GM12801 (cell line): ENCODE measurements around the gene KCNIP1.

Source experiments
- TF ChIP-seq, protein P1 (sequence below): IDR thresholded peaks from one replicate; pipeline ENCODE4 v1.5.1; 2011; ENCODE audit warnings: control low read depth; ENCODE audit not compliant: insufficient read length; ENCODE audit errors: extremely low read depth

The KCNIP1 gene

GRCh38 chr5:170736966-170737365, 233.1 kb downstream of the KCNIP1 start:
- TF ChIP-seq, protein P1, sequence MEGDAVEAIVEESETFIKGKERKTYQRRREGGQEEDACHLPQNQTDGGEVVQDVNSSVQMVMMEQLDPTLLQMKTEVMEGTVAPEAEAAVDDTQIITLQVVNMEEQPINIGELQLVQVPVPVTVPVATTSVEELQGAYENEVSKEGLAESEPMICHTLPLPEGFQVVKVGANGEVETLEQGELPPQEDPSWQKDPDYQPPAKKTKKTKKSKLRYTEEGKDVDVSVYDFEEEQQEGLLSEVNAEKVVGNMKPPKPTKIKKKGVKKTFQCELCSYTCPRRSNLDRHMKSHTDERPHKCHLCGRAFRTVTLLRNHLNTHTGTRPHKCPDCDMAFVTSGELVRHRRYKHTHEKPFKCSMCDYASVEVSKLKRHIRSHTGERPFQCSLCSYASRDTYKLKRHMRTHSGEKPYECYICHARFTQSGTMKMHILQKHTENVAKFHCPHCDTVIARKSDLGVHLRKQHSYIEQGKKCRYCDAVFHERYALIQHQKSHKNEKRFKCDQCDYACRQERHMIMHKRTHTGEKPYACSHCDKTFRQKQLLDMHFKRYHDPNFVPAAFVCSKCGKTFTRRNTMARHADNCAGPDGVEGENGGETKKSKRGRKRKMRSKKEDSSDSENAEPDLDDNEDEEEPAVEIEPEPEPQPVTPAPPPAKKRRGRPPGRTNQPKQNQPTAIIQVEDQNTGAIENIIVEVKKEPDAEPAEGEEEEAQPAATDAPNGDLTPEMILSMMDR = no peak

DNA sequence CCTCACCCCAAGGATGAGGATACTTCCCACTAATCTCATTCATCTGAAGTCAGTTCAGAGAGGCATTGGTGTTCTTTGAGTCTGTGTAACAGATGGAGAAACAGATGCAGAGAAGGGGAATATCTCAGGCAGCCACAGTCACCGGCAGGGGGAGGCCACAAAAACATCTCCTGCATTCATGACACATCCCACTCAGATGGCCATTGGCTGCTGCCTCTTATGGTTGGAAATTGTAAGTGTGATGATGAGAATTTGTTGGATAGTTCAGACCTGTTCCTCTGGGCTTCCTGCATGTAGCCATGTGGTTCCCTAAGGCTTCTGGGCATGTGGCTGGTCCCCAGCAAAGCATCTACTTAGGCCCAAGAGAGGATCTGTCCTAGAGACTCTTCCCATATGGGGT, 233.8 kb downstream of the KCNIP1 start:
- TF ChIP-seq, protein P1 = no peak

DNA sequence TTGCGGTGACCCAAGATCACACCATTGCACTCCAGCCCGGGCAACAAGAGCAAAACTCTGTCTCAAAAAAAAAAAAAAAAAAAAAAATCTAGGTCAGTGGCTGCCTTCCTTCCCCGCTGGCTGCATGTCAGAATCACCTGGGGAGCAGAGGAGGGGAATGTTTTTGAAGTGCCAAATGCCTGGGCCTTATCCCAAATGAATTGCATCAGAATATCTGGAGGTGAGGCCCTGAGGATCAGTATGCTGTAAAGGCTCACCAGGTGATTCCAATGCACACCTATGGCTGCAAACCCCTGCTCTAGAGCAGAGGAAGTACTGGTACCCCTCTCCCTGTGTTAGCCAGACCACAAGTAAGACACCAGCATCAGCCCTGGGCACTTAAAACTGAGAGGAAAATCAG, 235.0 kb downstream of the KCNIP1 start:
- TF ChIP-seq, protein P1 = no peak

- TF ChIP-seq, protein P1 = no peak
Measured at GRCh38 chr5:170739446-170739845, 235.6 kb downstream of the KCNIP1 start.

DNA sequence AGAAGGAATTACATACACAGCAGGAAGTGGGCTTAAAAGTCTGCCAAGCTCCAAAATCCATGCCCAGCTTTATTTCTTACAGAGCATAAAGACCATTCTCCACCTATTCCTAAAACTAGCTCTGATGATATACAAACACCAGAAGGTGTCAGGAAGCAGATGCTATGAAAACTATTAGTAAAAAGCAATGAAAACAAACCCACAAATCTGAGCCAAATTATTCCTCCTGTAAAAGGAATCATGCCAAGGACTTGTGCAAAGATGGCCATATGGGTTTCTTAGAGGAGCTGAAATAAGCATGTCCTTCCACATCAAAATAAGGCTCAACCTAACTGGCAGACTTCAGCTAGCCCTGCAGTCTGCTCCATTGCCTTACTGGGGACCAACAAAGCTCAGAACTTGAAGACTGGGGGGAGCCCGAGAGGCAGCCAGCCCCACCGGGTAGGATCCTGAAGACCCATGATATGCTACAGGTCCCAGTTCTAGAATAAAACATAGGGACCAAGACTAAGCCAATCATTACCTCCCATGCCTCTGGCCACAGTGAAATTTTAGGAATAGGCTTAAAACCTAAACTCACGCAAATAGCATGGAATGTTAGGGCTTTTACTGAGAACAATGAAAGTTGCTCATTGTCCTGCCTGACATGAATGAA, 236.9 kb downstream of the KCNIP1 start:
- TF ChIP-seq, protein P1 = no peak

DNA sequence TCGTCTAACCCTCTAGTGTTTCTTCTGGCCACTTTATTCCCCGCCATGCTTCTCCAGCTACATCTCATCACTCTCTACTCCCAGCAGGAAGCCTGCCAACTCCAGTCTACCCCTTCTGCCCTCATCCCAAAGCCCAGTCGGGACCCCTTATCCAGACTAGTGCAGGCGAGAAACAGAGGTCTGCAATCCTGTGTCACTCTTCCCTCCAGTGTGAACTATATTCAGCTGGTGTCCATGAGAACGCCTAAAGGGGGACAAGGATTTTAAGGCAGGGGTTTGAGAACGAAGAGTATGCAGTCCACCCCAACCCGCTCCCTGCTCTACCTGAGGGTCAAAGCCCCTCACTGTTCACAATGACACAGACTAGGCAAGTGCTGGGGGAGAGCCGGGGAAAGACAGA, 238.0 kb downstream of the KCNIP1 start:
- TF ChIP-seq, protein P1 = no peak

- TF ChIP-seq, protein P1 = no peak
Measured at GRCh38 chr5:170743876-170744212, 240.0 kb downstream of the KCNIP1 start.

DNA sequence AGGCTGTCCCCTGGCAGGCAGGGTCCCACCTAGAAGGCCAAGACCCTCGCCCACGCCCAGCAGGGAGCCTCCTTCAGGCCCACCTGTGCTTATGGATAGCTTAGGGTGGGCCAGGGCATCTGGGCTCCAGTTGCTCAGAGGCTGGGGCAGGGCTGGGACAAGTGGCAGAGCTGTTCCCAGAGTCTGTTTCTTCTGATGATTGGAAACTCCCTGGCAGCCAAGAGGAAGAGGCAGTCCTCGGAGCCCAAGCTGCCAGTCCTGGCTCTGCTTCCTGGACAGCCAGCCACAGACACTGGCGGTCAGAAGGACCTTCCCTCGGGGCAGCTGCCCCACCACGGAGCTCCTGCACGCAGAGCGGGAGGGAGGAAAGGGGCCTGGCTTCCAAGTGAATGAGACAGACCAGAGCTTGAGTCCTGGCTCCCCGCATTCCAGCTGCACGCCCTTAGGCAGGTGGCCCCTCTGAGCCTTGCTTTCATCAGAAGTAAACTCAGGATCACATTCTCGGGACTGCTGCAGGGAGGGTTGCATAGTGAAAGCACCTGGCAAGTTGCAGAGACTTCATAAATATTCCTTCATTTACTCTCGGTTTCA, 241.8 kb downstream of the KCNIP1 start:
- TF ChIP-seq, protein P1 = no peak
